GM12874 (cell line): Measurements from ENCODE around the gene ANKRD33.

Experiments
- TF ChIP-seq, protein P1 (sequence below): IDR thresholded peaks from 2 replicates; pipeline ENCODE4 v1.5.1; 2011; ENCODE audit warnings: low read depth, mild to moderate bottlenecking, control low read depth, low read length, moderate library complexity; ENCODE audit not compliant: insufficient read depth

The ANKRD33 gene

DNA sequence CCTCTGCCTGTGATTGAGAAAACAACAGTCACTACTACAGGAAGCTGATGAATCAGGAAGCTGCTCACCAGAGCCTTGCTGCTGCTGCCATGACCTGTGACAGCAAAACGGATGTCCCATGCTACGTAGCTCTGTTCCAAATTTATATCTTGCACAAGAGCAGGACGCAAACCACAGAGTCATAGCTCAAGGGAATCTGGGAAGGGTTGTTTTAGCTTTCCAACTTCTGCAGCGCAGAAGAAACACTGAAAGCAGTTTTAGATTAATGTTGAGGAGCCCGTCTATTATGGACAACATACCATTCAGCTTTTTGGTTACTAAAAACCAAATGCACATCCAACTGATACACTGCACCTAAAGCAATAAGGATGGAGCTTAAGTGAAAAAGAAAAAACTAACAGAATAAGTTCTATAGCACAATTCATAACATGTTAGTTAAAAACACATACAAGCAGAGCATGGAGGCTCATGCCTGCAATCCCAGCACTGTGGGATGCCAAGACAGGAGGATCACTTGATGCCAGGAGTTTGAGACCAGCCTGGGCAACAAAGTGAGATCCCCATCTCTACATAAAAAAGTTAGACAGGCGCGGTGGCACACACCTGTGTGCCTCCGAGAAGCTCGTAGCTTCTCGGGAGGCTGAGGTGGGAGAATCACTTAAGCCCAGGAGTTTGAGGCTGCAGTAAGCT lies 1.7 kb upstream of the ANKRD33 start:
- TF ChIP-seq, protein P1, sequence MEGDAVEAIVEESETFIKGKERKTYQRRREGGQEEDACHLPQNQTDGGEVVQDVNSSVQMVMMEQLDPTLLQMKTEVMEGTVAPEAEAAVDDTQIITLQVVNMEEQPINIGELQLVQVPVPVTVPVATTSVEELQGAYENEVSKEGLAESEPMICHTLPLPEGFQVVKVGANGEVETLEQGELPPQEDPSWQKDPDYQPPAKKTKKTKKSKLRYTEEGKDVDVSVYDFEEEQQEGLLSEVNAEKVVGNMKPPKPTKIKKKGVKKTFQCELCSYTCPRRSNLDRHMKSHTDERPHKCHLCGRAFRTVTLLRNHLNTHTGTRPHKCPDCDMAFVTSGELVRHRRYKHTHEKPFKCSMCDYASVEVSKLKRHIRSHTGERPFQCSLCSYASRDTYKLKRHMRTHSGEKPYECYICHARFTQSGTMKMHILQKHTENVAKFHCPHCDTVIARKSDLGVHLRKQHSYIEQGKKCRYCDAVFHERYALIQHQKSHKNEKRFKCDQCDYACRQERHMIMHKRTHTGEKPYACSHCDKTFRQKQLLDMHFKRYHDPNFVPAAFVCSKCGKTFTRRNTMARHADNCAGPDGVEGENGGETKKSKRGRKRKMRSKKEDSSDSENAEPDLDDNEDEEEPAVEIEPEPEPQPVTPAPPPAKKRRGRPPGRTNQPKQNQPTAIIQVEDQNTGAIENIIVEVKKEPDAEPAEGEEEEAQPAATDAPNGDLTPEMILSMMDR = no peak

DNA sequence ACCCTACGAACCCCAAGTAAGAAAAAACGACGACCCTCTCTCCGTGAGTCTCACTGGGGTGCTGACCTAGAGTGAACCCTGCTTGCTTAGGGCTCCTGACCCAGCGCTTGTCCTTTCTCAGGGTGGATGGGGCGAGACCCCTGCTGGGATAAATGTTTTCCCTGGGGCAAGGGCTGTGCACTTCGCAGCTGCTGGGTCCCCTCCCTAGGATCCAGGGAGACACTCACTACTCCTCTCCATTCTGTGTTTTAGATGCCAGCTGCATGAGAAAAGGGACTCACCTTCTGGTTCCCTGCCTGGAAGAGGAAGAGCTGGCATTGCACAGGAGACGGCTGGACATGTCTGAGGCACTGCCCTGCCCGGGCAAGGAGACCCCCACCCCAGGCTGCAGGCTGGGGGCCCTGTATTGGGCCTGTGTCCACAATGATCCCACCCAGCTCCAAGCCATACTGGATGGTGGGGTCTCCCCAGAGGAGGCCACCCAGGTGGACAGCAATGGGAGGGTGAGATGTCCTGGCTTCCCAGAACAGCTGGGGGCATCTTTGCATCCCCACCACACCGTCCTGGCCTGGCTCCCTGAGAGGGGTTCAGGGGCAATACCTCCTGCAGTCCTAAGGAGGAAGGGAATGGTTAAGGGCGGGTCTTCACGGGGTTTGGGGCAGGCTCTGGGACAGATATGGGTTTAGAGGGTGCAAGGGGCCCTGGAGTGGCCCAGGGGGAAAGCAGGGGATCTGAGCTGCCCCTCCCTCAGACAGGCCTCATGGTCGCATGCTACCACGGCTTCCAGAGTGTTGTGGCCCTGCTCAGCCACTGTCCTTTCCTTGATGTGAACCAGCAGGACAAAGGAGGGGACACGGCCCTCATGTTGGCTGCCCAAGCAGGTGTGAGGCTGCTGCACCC lies 663 bp downstream of the ANKRD33 start:
- TF ChIP-seq, protein P1 = no peak

- TF ChIP-seq, protein P1 = no peak
Observed at GRCh38 chr12:51889216-51890132, 1.6 kb downstream of the ANKRD33 start.

- TF ChIP-seq, protein P1 = no peak
Observed at GRCh38 chr12:51890133-51890464, 2.2 kb downstream of the ANKRD33 start.

- TF ChIP-seq, protein P1 = no peak
Observed at GRCh38 chr12:51890511-51891171, 2.7 kb downstream of the ANKRD33 start.

GRCh38 chr12:51891843-51892242 lies 3.9 kb downstream of the ANKRD33 start:
- TF ChIP-seq, protein P1 = no peak

GRCh38 chr12:51893786-51894185 lies 5.9 kb downstream of the ANKRD33 start:
- TF ChIP-seq, protein P1 = no peak
